HEK293T (cell line): Measurements from ENCODE around the gene CHRDL1.

Experiments
- CTCF ChIA-PET: fragments of 350-600 bp; formaldehyde crosslinking; extraction: SDS; loops from one replicate; lab custom pipeline; 2021; ENCODE audit warnings: antibody characterized with exemption, inconsistent platforms; lab: Yijun Ruan, JAX
- POLR2A ChIA-PET: fragments of 350-600 bp; formaldehyde crosslinking; extraction: SDS; loops from one replicate; lab custom pipeline; 2020; ENCODE audit warnings: antibody characterized with exemption, inconsistent platforms; lab: Yijun Ruan, JAX
- DNase-seq: peaks from one replicate; pipeline ENCODE4 v3.0.0; 2012; ENCODE audit warnings: mixed read lengths; ENCODE audit errors: extremely low spot score
- ARNT ChIP-seq: fragments of 450-650 bp; IDR thresholded peaks from 2 replicates; pipeline ENCODE4 v1.6.1; 2017; ENCODE audit warnings: mild to moderate bottlenecking
- BHLHE40 ChIP-seq: fragments of 450-650 bp; IDR thresholded peaks from 2 replicates; pipeline ENCODE4 v1.6.1; 2016; ENCODE audit warnings: mild to moderate bottlenecking, moderate library complexity, borderline replicate concordance
- CTBP1 ChIP-seq: fragments of 450-650 bp; IDR thresholded peaks from 2 replicates; pipeline ENCODE4 v1.6.1; 2016; ENCODE audit warnings: borderline replicate concordance
- ELF4 ChIP-seq: fragments of 450-650 bp; IDR thresholded peaks from 2 replicates; pipeline ENCODE4 v1.6.1; 2017; ENCODE audit warnings: antibody characterized with exemption
- FOXA1 ChIP-seq: fragments of 450-650 bp; IDR thresholded peaks from 2 replicates; pipeline ENCODE4 v1.6.1; 2016; ENCODE audit warnings: mild to moderate bottlenecking
- FOXK2 ChIP-seq: fragments of 450-650 bp; IDR thresholded peaks from 2 replicates; pipeline ENCODE4 v1.6.1; 2016; ENCODE audit warnings: mild to moderate bottlenecking
- FOXM1 ChIP-seq: fragments of 450-650 bp; IDR thresholded peaks from 2 replicates; pipeline ENCODE4 v1.6.1; 2017; ENCODE audit warnings: mild to moderate bottlenecking, borderline replicate concordance
- HDGF ChIP-seq: fragments of 450-650 bp; IDR thresholded peaks from 2 replicates; pipeline ENCODE4 v1.6.1; 2017; ENCODE audit warnings: antibody characterized with exemption, borderline replicate concordance
- L3MBTL2 ChIP-seq: fragments of 450-650 bp; conservative IDR thresholded peaks from 2 replicates; pipeline ENCODE4 v1.6.1; 2016; ENCODE audit warnings: mild to moderate bottlenecking
- LEF1 ChIP-seq: fragments of 450-650 bp; IDR thresholded peaks from 2 replicates; pipeline ENCODE4 v1.6.1; 2017; ENCODE audit warnings: mild to moderate bottlenecking, borderline replicate concordance
- NFRKB ChIP-seq: fragments of 450-650 bp; IDR thresholded peaks from 2 replicates; pipeline ENCODE4 v1.6.1; 2016; ENCODE audit warnings: mild to moderate bottlenecking, moderate library complexity
- SP1 ChIP-seq: fragments of 450-650 bp; IDR thresholded peaks from 2 replicates; pipeline ENCODE4 v1.6.1; 2017
- SUZ12 ChIP-seq: fragments of 450-650 bp; IDR thresholded peaks from 2 replicates; pipeline ENCODE4 v1.6.1; 2016; ENCODE audit warnings: mild to moderate bottlenecking
- TARDBP ChIP-seq: fragments of 450-650 bp; IDR thresholded peaks from 2 replicates; pipeline ENCODE4 v1.6.1; 2016
- ZNF384 ChIP-seq: fragments of 450-650 bp; IDR thresholded peaks from 2 replicates; pipeline ENCODE4 v1.6.1; 2016
- TF ChIP-seq, protein P1 (sequence below): fragments of 450-650 bp; IDR thresholded peaks from 2 replicates; pipeline ENCODE4 v1.6.1; 2016

The CHRDL1 gene

DNA sequence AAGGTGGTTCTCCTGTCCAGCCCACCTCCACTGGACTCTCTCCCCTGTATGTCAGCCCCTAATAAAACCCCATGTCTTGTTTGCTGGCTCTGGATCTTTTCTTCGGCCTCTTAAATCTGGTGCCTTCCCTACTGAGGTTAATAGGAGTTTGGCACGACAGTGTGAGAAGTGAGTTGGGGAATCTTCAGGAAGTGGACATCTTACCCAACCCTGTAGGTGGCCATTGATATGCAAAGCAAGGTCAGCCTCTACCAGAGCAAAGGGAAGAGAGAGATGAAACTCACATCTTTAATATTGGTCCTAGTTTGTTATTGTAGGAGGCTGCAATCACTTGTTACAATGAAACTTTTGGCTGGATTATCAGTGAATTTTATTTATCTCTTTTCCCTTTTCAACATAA lies 111.7 kb downstream of the CHRDL1 start:
- ChIA-PET CTCF (no interaction called here), POLR2A (no interaction called here)
- no peak for DNase-seq
- TF ChIP-seq CTBP1 (no peak), SUZ12 (no peak), BHLHE40 (no peak), HDGF (no peak), LEF1 (no peak), TARDBP (no peak), ZNF384 (no peak), SP1 (no peak), L3MBTL2 (no peak), ELF4 (no peak), FOXA1 (no peak), FOXM1 (no peak), NFRKB (no peak), ARNT (no peak), FOXK2 (no peak)
- TF ChIP-seq, protein P1, sequence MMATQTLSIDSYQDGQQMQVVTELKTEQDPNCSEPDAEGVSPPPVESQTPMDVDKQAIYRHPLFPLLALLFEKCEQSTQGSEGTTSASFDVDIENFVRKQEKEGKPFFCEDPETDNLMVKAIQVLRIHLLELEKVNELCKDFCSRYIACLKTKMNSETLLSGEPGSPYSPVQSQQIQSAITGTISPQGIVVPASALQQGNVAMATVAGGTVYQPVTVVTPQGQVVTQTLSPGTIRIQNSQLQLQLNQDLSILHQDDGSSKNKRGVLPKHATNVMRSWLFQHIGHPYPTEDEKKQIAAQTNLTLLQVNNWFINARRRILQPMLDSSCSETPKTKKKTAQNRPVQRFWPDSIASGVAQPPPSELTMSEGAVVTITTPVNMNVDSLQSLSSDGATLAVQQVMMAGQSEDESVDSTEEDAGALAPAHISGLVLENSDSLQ, result no peak

DNA sequence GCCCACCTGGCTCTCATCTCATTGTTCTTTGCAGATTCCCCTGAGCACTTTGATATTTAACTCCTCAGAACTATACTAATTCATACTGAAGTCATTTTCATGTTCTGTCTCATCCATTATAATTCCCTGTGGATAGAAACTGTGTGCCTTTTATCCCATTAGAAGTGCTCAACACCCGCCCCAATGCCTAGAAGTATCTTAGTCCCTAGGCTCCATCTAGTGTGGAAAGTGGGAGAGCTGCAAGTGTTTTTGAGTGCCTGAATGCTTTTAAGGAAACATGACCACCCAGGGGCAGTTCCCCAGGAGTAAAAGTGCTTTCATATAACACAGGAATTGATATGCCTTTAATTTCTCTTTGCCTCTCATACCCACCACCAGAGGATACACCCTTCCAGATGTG lies 117.0 kb downstream of the CHRDL1 start:
- CTCF ChIA-PET, result no interaction called here

DNA sequence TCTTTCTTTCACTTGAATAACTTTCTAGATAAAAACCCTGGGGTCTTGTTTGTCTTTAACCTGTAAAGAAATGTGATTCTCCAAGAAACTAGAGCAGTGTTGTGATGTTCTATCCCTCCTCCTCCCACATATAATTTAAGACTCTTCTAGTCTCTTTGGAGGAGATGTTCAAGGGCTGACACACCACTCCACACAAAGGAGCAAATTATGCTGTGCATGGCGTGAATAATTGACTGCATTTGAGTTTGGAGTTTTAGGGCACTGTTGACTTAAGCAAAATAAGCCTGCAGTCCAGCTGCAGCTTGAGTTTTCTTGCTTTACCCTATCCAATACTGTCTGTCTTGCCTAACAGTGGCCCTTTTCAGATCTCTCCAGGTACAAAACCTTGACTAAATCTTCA lies 119.7 kb downstream of the CHRDL1 start:
- no peak for TF ChIP-seq ZNF384
- TF ChIP-seq CTBP1, result no peak
- no peak for TF ChIP-seq SP1
- no peak for TF ChIP-seq FOXA1
- TF ChIP-seq HDGF, result no peak
- no peak for TF ChIP-seq L3MBTL2
- TF ChIP-seq ELF4, result no peak
- no peak for TF ChIP-seq NFRKB
- TF ChIP-seq TARDBP, result no peak
- ChIA-PET CTCF (no interaction called here), POLR2A (no interaction called here)
- no peak for DNase-seq

More for the DNA sequence above, 117.0 kb downstream of the CHRDL1 start:
- POLR2A ChIA-PET, result no interaction called here
- no peak for DNase-seq
- TF ChIP-seq BHLHE40 (no peak), TARDBP (no peak), ELF4 (no peak), SP1 (no peak), CTBP1 (no peak), FOXM1 (no peak), ARNT (no peak), NFRKB (no peak), LEF1 (no peak), SUZ12 (no peak), HDGF (no peak), ZNF384 (no peak)

DNA sequence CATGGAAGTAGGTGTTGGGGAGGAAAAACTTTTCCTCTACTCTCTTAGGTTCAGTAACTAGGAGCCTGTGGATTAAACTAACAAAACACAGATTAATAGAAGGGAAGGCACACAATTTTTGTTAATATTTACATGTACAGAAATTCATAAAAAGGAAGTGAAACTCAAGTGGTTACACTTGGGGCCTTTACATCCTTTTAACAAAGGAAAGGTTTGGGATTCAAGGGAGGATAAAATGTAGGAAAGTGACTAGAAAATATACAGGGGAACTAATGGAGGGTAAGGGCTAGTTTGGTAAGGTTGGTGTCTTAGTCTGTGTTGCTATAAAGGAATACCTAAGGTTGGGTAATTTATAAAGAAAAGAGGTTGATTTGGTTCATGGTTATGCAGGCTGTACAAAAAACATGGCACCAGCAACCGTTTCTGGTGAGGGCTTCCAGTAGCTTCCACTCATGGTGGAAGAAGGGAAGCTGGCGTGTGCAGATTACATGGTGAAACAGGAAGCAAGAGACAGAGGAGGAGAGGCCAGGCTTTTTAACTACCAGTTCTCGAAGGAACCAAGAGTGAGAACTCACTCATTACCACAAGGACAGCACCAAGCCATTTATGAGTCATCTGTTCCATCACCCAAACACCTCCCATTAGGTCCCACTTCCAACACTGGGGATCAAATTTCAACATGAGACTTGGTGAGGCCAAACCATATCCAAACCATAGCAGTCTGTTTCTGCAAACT lies 124.4 kb downstream of the CHRDL1 start:
- TF ChIP-seq ZNF384 (no peak), LEF1 (no peak), BHLHE40 (no peak), HDGF (no peak), SUZ12 (no peak), FOXA1 (no peak), FOXM1 (no peak), CTBP1 (no peak), ELF4 (no peak), L3MBTL2 (no peak)
- TF ChIP-seq, protein P1, result no peak
- POLR2A ChIA-PET, result no interaction called here

DNA sequence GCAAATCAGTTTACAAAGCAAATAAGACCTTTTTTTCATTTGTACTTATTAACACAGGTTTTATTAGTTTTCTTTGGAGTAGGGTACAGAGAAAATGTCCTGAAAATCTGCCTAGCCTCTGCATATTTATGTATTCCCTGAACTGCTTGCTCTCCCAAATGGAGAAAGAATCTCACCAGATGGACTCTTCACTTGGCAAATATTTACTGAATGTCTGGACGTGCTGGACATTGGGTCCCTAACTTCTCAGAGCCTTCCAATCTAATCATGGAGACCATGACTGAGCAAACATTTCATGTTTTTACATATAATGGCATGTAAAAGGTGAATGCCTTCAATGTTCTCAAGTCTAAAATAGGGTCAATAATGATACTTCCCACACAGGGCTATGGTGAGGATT lies 126.0 kb downstream of the CHRDL1 start:
- TF ChIP-seq SP1 (no peak), LEF1 (no peak), ELF4 (no peak), BHLHE40 (no peak), TARDBP (no peak), ARNT (no peak), NFRKB (no peak), ZNF384 (no peak), FOXM1 (no peak), SUZ12 (no peak), FOXK2 (no peak)
- TF ChIP-seq, protein P1, result no peak
- ChIA-PET CTCF (no interaction called here), POLR2A (no interaction called here)
- no peak for DNase-seq

More for the DNA sequence above, 124.4 kb downstream of the CHRDL1 start:
- DNase-seq, result no peak
- CTCF ChIA-PET, result no interaction called here

DNA sequence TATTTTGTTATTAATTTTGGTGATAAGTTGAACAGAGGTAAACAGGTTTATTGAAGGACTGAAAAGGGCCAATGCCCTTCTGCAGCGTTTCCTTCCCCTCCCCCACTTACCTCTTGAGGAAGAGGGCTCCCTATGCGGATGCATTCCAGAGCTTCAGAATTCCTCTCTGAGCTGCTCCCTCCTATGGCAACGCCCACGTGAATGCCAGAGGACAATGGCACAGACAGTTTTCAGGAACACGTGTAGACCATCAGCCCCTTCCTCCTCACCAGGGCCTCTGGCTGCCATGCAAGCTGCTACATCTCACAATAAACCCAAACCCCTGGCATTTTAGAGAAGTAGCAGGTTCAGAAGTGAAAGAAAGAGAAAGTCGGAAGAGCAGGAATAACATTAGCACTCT lies 127.9 kb downstream of the CHRDL1 start:
- POLR2A ChIA-PET, result no interaction called here
- CTCF ChIA-PET, result no interaction called here
- TF ChIP-seq LEF1, result no peak
- TF ChIP-seq FOXA1, result no peak
- no peak for TF ChIP-seq BHLHE40
- TF ChIP-seq ELF4, result no peak
- no peak for TF ChIP-seq NFRKB
- TF ChIP-seq SP1, result no peak
- no peak for TF ChIP-seq SUZ12
- TF ChIP-seq L3MBTL2, result no peak
- no peak for TF ChIP-seq FOXM1
- TF ChIP-seq, protein P1, result no peak
- DNase-seq, result no peak
